H1 (cell line): ENCODE data around the gene GPR42. TPM values are rescaled to one million over a fixed set of nuclear protein-coding genes. Genes with fewer than 3 reads are reported as not detected.

Source experiments
- CTCF ChIA-PET: fragments of 300-600 bp; sonication (Branson Sonifier 250); formaldehyde crosslinking; loops from one replicate; lab custom pipeline; 2021; ENCODE audit not compliant: partially characterized antibody; lab: Charles Lee
- POLR2A ChIA-PET: fragments of 300-600 bp; sonication (Branson Sonifier 250); formaldehyde crosslinking; loops from one replicate; lab custom pipeline; 2021; ENCODE audit warnings: inconsistent platforms; ENCODE audit not compliant: partially characterized antibody; lab: Charles Lee
- DNase-seq, 2 experiments: peaks; one replicate each; pipeline versions ENCODE4 v3.0.0 to v3.0.0-alpha.2; 2010 to 2022; ENCODE audit warnings: low spot score in 2 of 2, low read depth in 1 of 2, mixed read lengths in 1 of 2
- FAIRE-seq: peaks from 2 replicates; lab custom pipeline; 2011; peaks lifted over from hg19 to GRCh38; lab: Jason Lieb, UNC
- H2AFZ ChIP-seq: 2 replicates; pipeline ENCODE4 v1.8.1; 2012; ENCODE audit warnings: low read length, inconsistent platforms
- H2AK5ac ChIP-seq: 2 replicates; pipeline ENCODE4 v1.6.1; 2013; ENCODE audit warnings: low read depth, low read length
- H2BK120ac ChIP-seq: replicated peaks from 2 replicates; pipeline ENCODE3; 2013; ENCODE audit warnings: low read depth, low read length, inconsistent platforms
- H2BK12ac ChIP-seq: 2 replicates; pipeline ENCODE4 v1.6.1; 2013; ENCODE audit warnings: low read depth, low read length
- H2BK15ac ChIP-seq: 2 replicates; pipeline ENCODE4 v1.6.1; 2013; ENCODE audit warnings: low read length
- H2BK20ac ChIP-seq: 2 replicates; pipeline ENCODE4 v1.6.1; 2013; ENCODE audit warnings: low read length
- H2BK5ac ChIP-seq: 2 replicates; pipeline ENCODE4 v1.6.1; 2013; ENCODE audit warnings: low read depth, low read length
- H3K14ac ChIP-seq: 2 replicates; pipeline ENCODE4 v1.6.1; 2013; ENCODE audit warnings: inconsistent platforms; ENCODE audit not compliant: insufficient read length
- H3K18ac ChIP-seq: 2 replicates; pipeline ENCODE4 v1.6.1; 2013; ENCODE audit warnings: low read length; ENCODE audit errors: extremely low read depth
- H3K23ac ChIP-seq: 2 replicates; pipeline ENCODE4 v1.6.1; 2013; ENCODE audit warnings: inconsistent platforms; ENCODE audit not compliant: insufficient read length
- H3K23me2 ChIP-seq: 2 replicates; pipeline ENCODE4 v1.6.1; 2013; ENCODE audit warnings: low read depth, low read length
- H3K27ac ChIP-seq: 2 replicates; pipeline ENCODE4 v1.6.1; 2011; ENCODE audit warnings: low read depth, low read length, inconsistent platforms
- H3K27me3 ChIP-seq, 4 experiments: replicated peaks in 1 of 4; 1 replicate in 1 of 4; 2 replicates in 3 of 4; pipeline versions ENCODE4 v1.6.1 to v1.8.1; 2011 to 2013; ENCODE audit warnings: low read length in 3 of 4, mild to moderate bottlenecking in 3 of 4, inconsistent platforms in 2 of 4, mixed read lengths in 2 of 4, moderate library complexity in 1 of 4; ENCODE audit not compliant: control insufficient read depth in 3 of 4, insufficient read depth in 3 of 4; ENCODE audit errors: extremely low read depth in 1 of 4
- H3K36me3 ChIP-seq, 4 experiments: 2 replicates each; pipeline versions ENCODE4 v1.6.1 to v1.8.1; 2011 to 2013; ENCODE audit warnings: mild to moderate bottlenecking in 4 of 4, low read length in 3 of 4, moderate library complexity in 2 of 4, control low read depth in 1 of 4, inconsistent platforms in 1 of 4; ENCODE audit not compliant: insufficient read depth in 4 of 4, control insufficient read depth in 2 of 4
- H3K4ac ChIP-seq: replicated peaks from 2 replicates; pipeline ENCODE3; 2013; ENCODE audit warnings: low read length, low read depth, mixed read lengths, inconsistent platforms; ENCODE audit not compliant: insufficient read length
- H3K4me1 ChIP-seq, 4 experiments: replicated peaks in 1 of 4; 1 replicate in 1 of 4; 2 replicates in 3 of 4; pipeline versions ENCODE4 v1.6.1 to v1.8.1; 2011 to 2013; ENCODE audit warnings: low read length in 3 of 4, inconsistent platforms in 2 of 4, mixed read lengths in 1 of 4; ENCODE audit not compliant: insufficient read depth in 4 of 4, control insufficient read depth in 3 of 4
- H3K4me2 ChIP-seq, 2 experiments: 2 replicates each; pipeline versions ENCODE4 v1.6.1 to v1.8.1; 2011 to 2013; ENCODE audit warnings: low read depth in 2 of 2, low read length in 2 of 2, control low read depth in 1 of 2, inconsistent platforms in 1 of 2, mild to moderate bottlenecking in 1 of 2; ENCODE audit not compliant: insufficient read depth in 1 of 2
- H3K4me3 ChIP-seq, 4 experiments: fragments of 200-600, 300-600 bp in 1 of 4; sonication (generic), shearing (Covaris generic), sonication (Bioruptor Twin) in 1 of 4; 2 replicates each; pipeline versions ENCODE4 v1.5.1 to v1.8.1; 2011 to 2016; ENCODE audit warnings: low read length in 4 of 4, low read depth in 3 of 4, control low read depth in 2 of 4, inconsistent platforms in 2 of 4, mild to moderate bottlenecking in 2 of 4, mixed read lengths in 1 of 4, moderate library complexity in 1 of 4; ENCODE audit not compliant: insufficient read depth in 2 of 4; ENCODE audit errors: extremely low read depth in 1 of 4
- H3K56ac ChIP-seq: replicated peaks from 2 replicates; pipeline ENCODE3; 2013; ENCODE audit warnings: low read depth, mild to moderate bottlenecking, mixed read lengths, low read length, inconsistent platforms; ENCODE audit not compliant: insufficient read length
- H3K79me1 ChIP-seq: 2 replicates; pipeline ENCODE4 v1.6.1; 2013; ENCODE audit warnings: low read depth, low read length, control low read depth
- H3K79me2 ChIP-seq, 2 experiments: 2 replicates each; pipeline versions ENCODE4 v1.6.1 to v1.8.1; 2012 to 2013; ENCODE audit warnings: low read length in 2 of 2, mild to moderate bottlenecking in 2 of 2, inconsistent platforms in 1 of 2; ENCODE audit not compliant: insufficient read depth in 2 of 2, control insufficient read depth in 1 of 2
- H3K9ac ChIP-seq, 4 experiments: replicated peaks in 1 of 4; 1 replicate in 1 of 4; 2 replicates in 3 of 4; pipeline versions ENCODE4 v1.6.1 to v1.8.1; 2011 to 2013; ENCODE audit warnings: low read depth in 3 of 4, low read length in 3 of 4, control low read depth in 2 of 4, mild to moderate bottlenecking in 2 of 4, moderate library complexity in 2 of 4, inconsistent platforms in 1 of 4; ENCODE audit errors: extremely low read depth in 1 of 4
- H3K9me3 ChIP-seq, 2 experiments: 2 replicates each; pipeline versions ENCODE4 v1.6.1 to v1.8.1; 2012 to 2013; ENCODE audit warnings: mild to moderate bottlenecking in 2 of 2, moderate library complexity in 2 of 2, control low read depth in 1 of 2, inconsistent platforms in 1 of 2, low read depth in 1 of 2, low read length in 1 of 2, mixed read lengths in 1 of 2; ENCODE audit not compliant: insufficient read depth in 2 of 2
- H4K20me1 ChIP-seq, 2 experiments: replicated peaks in 1 of 2; 2 replicates each; pipeline versions ENCODE3 to v1.8.1; 2011 to 2013; ENCODE audit warnings: inconsistent platforms in 2 of 2, low read length in 2 of 2, mild to moderate bottlenecking in 1 of 2; ENCODE audit not compliant: insufficient read depth in 2 of 2, control insufficient read depth in 1 of 2
- H4K5ac ChIP-seq: 2 replicates; pipeline ENCODE4 v1.6.1; 2013; ENCODE audit warnings: low read length, low read depth, mixed read lengths, inconsistent platforms; ENCODE audit not compliant: insufficient read length
- H4K8ac ChIP-seq: 2 replicates; pipeline ENCODE4 v1.8.0; 2013; ENCODE audit warnings: mild to moderate bottlenecking, moderate library complexity, low read length, inconsistent platforms; ENCODE audit not compliant: insufficient read depth; ENCODE audit errors: extremely low read depth
- H4K91ac ChIP-seq: replicated peaks from 2 replicates; pipeline ENCODE3; 2013; ENCODE audit warnings: low read length, mixed read lengths, inconsistent platforms; ENCODE audit not compliant: insufficient read length
- ATF3 ChIP-seq: IDR thresholded peaks from 2 replicates; pipeline ENCODE4 v1.6.1; 2011; ENCODE audit warnings: low read depth, mild to moderate bottlenecking, low read length; ENCODE audit not compliant: insufficient read depth
- CTCF ChIP-seq, 3 experiments: IDR thresholded peaks; 1 replicate in 2 of 3; 2 replicates in 1 of 3; pipeline versions ENCODE4 v1.5.1 to v1.6.1; 2011; ENCODE audit warnings: low read length in 3 of 3, mild to moderate bottlenecking in 3 of 3, inconsistent platforms in 2 of 3, low read depth in 1 of 3, moderate library complexity in 1 of 3; ENCODE audit not compliant: insufficient read depth in 1 of 3; ENCODE audit errors: control extremely low read depth in 1 of 3
- GTF2F1 ChIP-seq: IDR thresholded peaks from 2 replicates; pipeline ENCODE4 v1.6.1; 2012; ENCODE audit warnings: low read depth, low read length, improper control_type of control experiment, borderline replicate concordance
- HDAC6 ChIP-seq: IDR thresholded peaks from one replicate; pipeline ENCODE4 v1.7.1; 2012; ENCODE audit warnings: low read depth, mild to moderate bottlenecking, inconsistent platforms, low read length, moderate library complexity
- MAFK ChIP-seq: IDR thresholded peaks from 2 replicates; pipeline ENCODE4 v1.6.1; 2012; ENCODE audit warnings: low read depth, mild to moderate bottlenecking, improper control_type of control experiment, low read length
- NANOG ChIP-seq: IDR thresholded peaks from 2 replicates; pipeline ENCODE4 v1.6.1; 2011; ENCODE audit warnings: low read length, low read depth, mild to moderate bottlenecking, inconsistent platforms; ENCODE audit not compliant: insufficient read depth, poor library complexity, severe bottlenecking
- SIN3A ChIP-seq, 2 experiments: IDR thresholded peaks in 1 of 2; conservative IDR thresholded peaks in 1 of 2; 2 replicates each; pipeline ENCODE4 v1.6.1; 2011 to 2012; ENCODE audit warnings: low read length in 2 of 2, improper control_type of control experiment in 1 of 2, low read depth in 1 of 2, mild to moderate bottlenecking in 1 of 2
- SRF ChIP-seq: IDR thresholded peaks from 2 replicates; pipeline ENCODE4 v1.6.1; 2011; ENCODE audit warnings: mild to moderate bottlenecking, low read depth, low read length, moderate library complexity
- WGBS, 2 experiments: shearing (Covaris generic) in 1 of 2; methylation state at CpG; one replicate each; pipeline versions ENCODE4 v1.1.6 to v1.1.7; 2013 to 2015; ENCODE audit warnings: low lambda C conversion rate in 2 of 2, mixed read lengths in 2 of 2, inconsistent platforms in 1 of 2, low coverage in 1 of 2, missing lambda C conversion rate in 1 of 2; ENCODE audit not compliant: insufficient replicate concordance in 2 of 2, insufficient coverage in 1 of 2, insufficient read length in 1 of 2; ENCODE audit errors: extremely low coverage in 1 of 2, missing lambda C conversion rate in 1 of 2; 5-methylcytosine and 5-hydroxymethylcytosine counted together
- polyA plus RNA-seq, 7 experiments: library from polyadenylated mRNA; depleted of rRNA in 3 of 7; stranded (reverse) in 5 of 7; unstranded in 2 of 7; fragments of >200 nt in 5 of 7; fragments of 200-250 nt in 2 of 7; gene quantifications; 1 replicate in 5 of 7; 2 replicates in 1 of 7; 4 replicates in 1 of 7; pipeline versions ENCODE4 v1.2.1 to v1.2.3, GENCODE V29; 2011 to 2013; ENCODE audit warnings: missing spikeins in 2 of 7, mixed read lengths in 2 of 7
- total RNA-seq: library from RNA; stranded (reverse); fragmentation: NEBNext Ultra II Directional; extraction: Animal tissue kit (Norgen Biotek cat#: 25700); gene quantifications from 2 replicates; pipeline ENCODE4 v1.2.1, GENCODE V29; 2021
- TF ChIP-seq, protein P1 (sequence below): IDR thresholded peaks from 2 replicates; pipeline ENCODE4 v1.6.1; 2012; ENCODE audit warnings: low read length, inconsistent platforms

Gene GPR42
- total and polyA plus RNA-seq, 2 of the 8 experiments (the other 6 are each of a cell fraction or from before 2014, with no cell fraction given): not detected

GRCh38 chr19:35419046-35419445 lies 48.2 kb downstream of the GPR42 start:
- Histone ChIP-seq H3K4me1 (no peaks in the 10 kb centered on the region), H2BK120ac (no peak overlapping the region), H3K36me3 (no peaks in the 10 kb centered on the region), H3K9me3 (no peaks in the 10 kb centered on the region), H3K4me3 (no peak overlapping the region), H3K4me2 (no peak overlapping the region), H2BK15ac (no peak overlapping the region), H3K27ac (no peak overlapping the region), H3K9ac (no peak overlapping the region), H4K91ac (no peak overlapping the region), H2BK5ac (no peak overlapping the region), H2BK20ac (no peak overlapping the region), H3K56ac (no peak overlapping the region), H3K27me3 (no peaks in the 10 kb centered on the region), H3K79me1 (no peaks in the 10 kb centered on the region), H3K79me2 (no peaks in the 10 kb centered on the region), H3K18ac (no peak overlapping the region), H3K4ac (no peak overlapping the region), H3K23ac (no peak overlapping the region), H2AK5ac (no peak overlapping the region), H4K20me1 (no peaks in the 10 kb centered on the region), H3K23me2 (no peaks in the 10 kb centered on the region), H4K5ac (no peak overlapping the region), H3K14ac (no peak overlapping the region), H4K8ac (no peak overlapping the region), H2BK12ac (no peak overlapping the region), H2AFZ (no peak overlapping the region)
- POLR2A ChIA-PET: no interaction called here
- WGBS, 2 experiments: 92% methylated on average over 3 of the region's 3 CpGs; no CpG with 5 or more reads in 1 of the 2 experiments
- FAIRE-seq: no peak
- CTCF ChIA-PET: interaction anchor here (1.8 to 4.6 kb wide), 3 partner anchors 44 to 76 kb away, joined by 5 to 18 read pairs (median 11); no protein-coding TSS in a partner anchor
- no peak for DNase-seq
- no peak for TF ChIP-seq GTF2F1
- TF ChIP-seq MAFK: no peak
- no peak for TF ChIP-seq NANOG
- no peak for TF ChIP-seq CTCF (IDR thresholded peaks at IDR 0.05; ENCODE audit: control extremely low read depth in 1 of 3, insufficient read depth in 1 of 3, low read depth in 1 of 3, low read length in 3 of 3)
- TF ChIP-seq SRF: no peak
- no peak for TF ChIP-seq SIN3A (conservative IDR thresholded peaks at IDR 0.05 in 1 of 2, IDR thresholded peaks at IDR 0.05 in 1 of 2; ENCODE audit: low read depth in 1 of 2, low read length in 2 of 2)
- TF ChIP-seq, protein P1, sequence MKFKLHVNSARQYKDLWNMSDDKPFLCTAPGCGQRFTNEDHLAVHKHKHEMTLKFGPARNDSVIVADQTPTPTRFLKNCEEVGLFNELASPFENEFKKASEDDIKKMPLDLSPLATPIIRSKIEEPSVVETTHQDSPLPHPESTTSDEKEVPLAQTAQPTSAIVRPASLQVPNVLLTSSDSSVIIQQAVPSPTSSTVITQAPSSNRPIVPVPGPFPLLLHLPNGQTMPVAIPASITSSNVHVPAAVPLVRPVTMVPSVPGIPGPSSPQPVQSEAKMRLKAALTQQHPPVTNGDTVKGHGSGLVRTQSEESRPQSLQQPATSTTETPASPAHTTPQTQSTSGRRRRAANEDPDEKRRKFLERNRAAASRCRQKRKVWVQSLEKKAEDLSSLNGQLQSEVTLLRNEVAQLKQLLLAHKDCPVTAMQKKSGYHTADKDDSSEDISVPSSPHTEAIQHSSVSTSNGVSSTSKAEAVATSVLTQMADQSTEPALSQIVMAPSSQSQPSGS: no peak
- no peak for TF ChIP-seq ATF3
- no peak for TF ChIP-seq HDAC6
